MM.1S (cell line): Measurements from ENCODE around the gene TCAIM.

Experiments
- CTCF ChIP-seq: fragments of 300-600 bp; sonication (generic); IDR thresholded peaks from 2 replicates; pipeline ENCODE4 v1.5.1; 2016; ENCODE audit warnings: antibody characterized with exemption, low read length, mixed read lengths
- EZH2 ChIP-seq: fragments of 300-600 bp; sonication (generic); optimal IDR thresholded peaks from 2 replicates; pipeline ENCODE3; 2017; ENCODE audit warnings: low read depth, mild to moderate bottlenecking, antibody characterized with exemption, low read length, mixed read lengths
- EZH2phosphoT487 ChIP-seq: fragments of 300-600 bp; sonication (generic); IDR thresholded peaks from 2 replicates; pipeline ENCODE4 v1.6.1; 2018; ENCODE audit warnings: antibody characterized with exemption, low read length

GRCh38 chr3:44419116-44419922 is 80.8 kb downstream of the TCAIM start:
- TF ChIP-seq CTCF = no peak
- no peak for TF ChIP-seq EZH2
- TF ChIP-seq EZH2phosphoT487 = no peak
